GM12878 (cell line): ENCODE measurements around the gene NOL12. TPM values are rescaled to one million over a fixed set of nuclear protein-coding genes. Genes with fewer than 3 reads are reported as not detected.

ENCODE experiments used
- ATAC-seq: fragments of 200-7000 bp; cut with Tn5 transposase; 3 replicates; pipeline ENCODE4 v1.9.1; 2020; ENCODE audit warnings: mild to moderate bottlenecking, moderate library complexity
- BruUV-seq: library from RNA; stranded (reverse); fragments of 400-500 nt; replicated peaks from 2 replicates; lab custom pipeline; 2021; lab: Mats Ljungman, UMichigan
- CTCF ChIA-PET: fragments of 300-600 bp; sonication (Branson Sonifier 250); formaldehyde crosslinking; extraction: SDS; loops from one replicate; lab custom pipeline; 2021; ENCODE audit warnings: inconsistent platforms; lab: Yijun Ruan, JAX
- POLR2A ChIA-PET: fragments of 350-600 bp; formaldehyde crosslinking; extraction: SDS; loops from one replicate; lab custom pipeline; 2021; ENCODE audit warnings: inconsistent platforms; lab: Charles Lee
- RAD21 ChIA-PET: fragments of 300-600 bp; sonication (Branson Sonifier 250); formaldehyde crosslinking; loops from one replicate; lab custom pipeline; 2023; ENCODE audit warnings: antibody characterized with exemption; ENCODE audit not compliant: unreplicated experiment; lab: Charles Lee
- SMC1A ChIA-PET: fragments of 300-600 bp; sonication (Branson Sonifier 250); formaldehyde crosslinking; loops from one replicate; lab custom pipeline; 2023; ENCODE audit not compliant: unreplicated experiment, uncharacterized antibody; lab: Charles Lee
- DNase-seq: peaks from one replicate; pipeline ENCODE4 v3.0.0-alpha.2; 2011; ENCODE audit warnings: low read depth, low spot score
- FAIRE-seq: peaks from 3 replicates; lab custom pipeline; 2011; peaks lifted over from hg19 to GRCh38; lab: Jason Lieb, UNC
- H2AFZ ChIP-seq: 2 replicates; pipeline ENCODE4 v1.6.0; 2011; ENCODE audit warnings: low read depth, low read length, control low read depth; ENCODE audit not compliant: control insufficient read depth
- H3K27ac ChIP-seq: 2 replicates; pipeline ENCODE4 v1.5.1; 2011; ENCODE audit warnings: control low read depth; ENCODE audit not compliant: control insufficient read depth, insufficient read depth
- H3K27me3 ChIP-seq, 2 experiments: replicated peaks in 1 of 2; 2 replicates each; pipeline versions ENCODE4 v1.6.0 to v1.6.1; 2011; ENCODE audit warnings: low read length in 1 of 2; ENCODE audit not compliant: control insufficient read depth in 2 of 2, insufficient read depth in 2 of 2
- H3K36me3 ChIP-seq, 2 experiments: 2 replicates each; pipeline ENCODE4 v1.5.1; 2011; ENCODE audit warnings: low read length in 1 of 2; ENCODE audit not compliant: control insufficient read depth in 2 of 2, insufficient read depth in 2 of 2
- H3K4me1 ChIP-seq: 2 replicates; pipeline ENCODE4 v1.6.1; 2011; ENCODE audit warnings: mild to moderate bottlenecking, low read length, moderate library complexity, mixed read lengths; ENCODE audit not compliant: control insufficient read depth, insufficient read depth
- H3K4me2 ChIP-seq: 2 replicates; pipeline ENCODE4 v1.6.0; 2011; ENCODE audit warnings: control low read depth; ENCODE audit not compliant: control insufficient read depth, insufficient read depth
- H3K4me3 ChIP-seq: fragments of 200-600 bp; sonication (generic); 2 replicates; pipeline ENCODE4 v1.5.1; 2016
- H3K79me2 ChIP-seq: 2 replicates; pipeline ENCODE4 v1.6.0; 2011; ENCODE audit warnings: low read length; ENCODE audit not compliant: control insufficient read depth, insufficient read depth
- H3K9ac ChIP-seq: 2 replicates; pipeline ENCODE4 v1.8.0; 2011; ENCODE audit warnings: low read length, control low read depth, mixed read lengths; ENCODE audit not compliant: control insufficient read depth, insufficient read depth
- H3K9me3 ChIP-seq: replicated peaks from 3 replicates; pipeline ENCODE4 v1.5.1; 2011; ENCODE audit warnings: mild to moderate bottlenecking, low read length; ENCODE audit not compliant: control insufficient read depth, insufficient read depth
- H4K20me1 ChIP-seq: 2 replicates; pipeline ENCODE4 v1.6.0; 2011; ENCODE audit not compliant: control insufficient read depth, insufficient read depth
- ESRRA ChIP-seq: IDR thresholded peaks from 2 replicates; pipeline ENCODE4 v1.6.1; 2012; ENCODE audit warnings: mild to moderate bottlenecking, low read length, improper control_type of control experiment
- HCFC1 ChIP-seq: fragments of 150-350 bp; IDR thresholded peaks from 2 replicates; pipeline ENCODE4 v1.6.1; 2014; ENCODE audit warnings: low read length
- KDM1A ChIP-seq: fragments of 200-600 bp; sonication (generic); IDR thresholded peaks from 2 replicates; pipeline ENCODE4 v1.6.1; 2016; ENCODE audit warnings: borderline replicate concordance
- MTA3 ChIP-seq: IDR thresholded peaks from 2 replicates; pipeline ENCODE4 v1.6.1; 2012; ENCODE audit warnings: low read length, inconsistent platforms, borderline replicate concordance
- PAX8 ChIP-seq: fragments of 450-650 bp; IDR thresholded peaks from 2 replicates; pipeline ENCODE4 v1.6.1; 2017; ENCODE audit warnings: mild to moderate bottlenecking, moderate library complexity
- WGBS: methylation state at CpG from one replicate; pipeline ENCODE4 v1.1.6; 2016; ENCODE audit warnings: low lambda C conversion rate; ENCODE audit not compliant: insufficient replicate concordance, insufficient coverage; ENCODE audit errors: missing lambda C conversion rate; 5-methylcytosine and 5-hydroxymethylcytosine counted together
- in situ Hi-C: fragments of 300-500 bp; cut with MboI; formaldehyde crosslinking; loops from 9 replicates; pipeline ENCODE4 v1.14.3; 2018; ENCODE audit warnings: mixed read lengths
- intact Hi-C: fragments of 100-400 bp; cut with micrococcal nuclease; formaldehyde crosslinking; loops from one replicate; pipeline ENCODE4 v1.14.2; 2022; ENCODE audit not compliant: unreplicated experiment
- polyA plus RNA-seq, 11 experiments: library from polyadenylated mRNA; depleted of rRNA in 4 of 11; unstranded in 6 of 11; stranded (reverse) in 5 of 11; fragments of >200 nt; fragmentation: Nextera tagmentation in 4 of 11; fragmentation: Illumina TruSeq in 1 of 11; extraction: Ambion mirVana in 4 of 11; extraction: Trizol in 1 of 11; gene quantifications; 1 replicate in 1 of 11; 2 replicates in 10 of 11; pipeline versions ENCODE4 v1.2.1 to v1.2.3, GENCODE V29; 2011 to 2016; ENCODE audit warnings: inconsistent platforms in 2 of 11, missing spikeins in 2 of 11, low read depth in 1 of 11
- total RNA-seq, 4 experiments: library from RNA; depleted of rRNA in 3 of 4; stranded (reverse); fragments of >200 nt in 3 of 4; fragmentation: Illumina TruSeq in 1 of 4; extraction: Trizol in 1 of 4; gene quantifications; 2 replicates each; pipeline versions ENCODE4 v1.2.1 to v1.2.3, GENCODE V29; 2013 to 2021
- TF ChIP-seq, protein P1 (sequence below): IDR thresholded peaks from 2 replicates; pipeline ENCODE4 v1.6.1; 2011; ENCODE audit warnings: low read depth, low read length, improper control_type of control experiment, borderline replicate concordance
- TF ChIP-seq, protein P2 (sequence below): fragments of 450-650 bp; conservative IDR thresholded peaks from 2 replicates; pipeline ENCODE4 v1.6.1; 2017; ENCODE audit warnings: mild to moderate bottlenecking, moderate library complexity
- TF ChIP-seq, protein P3 (sequence below): fragments of 450-650 bp; IDR thresholded peaks from 2 replicates; pipeline ENCODE4 v1.6.1; 2017; ENCODE audit warnings: mild to moderate bottlenecking, moderate library complexity

Gene NOL12
- total and polyA plus RNA-seq, 10 of the 15 experiments (the other 5 are each of a cell fraction or from before 2014, with no cell fraction given), result 3.3 to 69.4 (median 41.1) TPM

DNA sequence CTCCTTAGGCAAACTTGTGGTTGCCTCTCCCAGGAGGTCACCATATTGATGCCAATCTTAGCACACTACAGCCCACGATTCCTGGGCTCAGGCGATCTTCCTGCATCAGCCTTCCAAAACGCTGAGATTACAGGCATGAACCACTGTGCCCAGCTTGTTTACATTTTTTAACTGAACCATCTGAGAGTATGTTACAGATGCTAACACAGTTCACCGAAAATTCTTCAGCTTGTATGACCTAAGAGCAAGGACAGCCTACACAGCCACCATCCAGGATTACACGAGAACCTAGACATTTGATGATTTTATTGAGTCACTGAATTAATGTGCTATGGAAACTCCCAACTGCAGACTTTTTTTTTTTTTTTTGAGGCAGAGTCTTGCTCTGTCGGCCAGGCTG lies 16.6 kb upstream of the NOL12 start:
- CTCF ChIA-PET, result interaction anchor here (0.6 to 19.9 kb wide), 4 partner anchors 8 to 32 kb away, joined by 3 to 396 read pairs (median 4); partner anchors contain the start of gene SH3BP1
- Histone ChIP-seq H3K9ac (no peak overlapping the region), H3K4me1 (peaks cover 14% of the 10 kb centered on the region), H3K4me3 (no peak overlapping the region), H3K36me3 (peaks cover 0 to 12% of the 10 kb centered on the region in 2 experiments; a peak in 3 of 4 replicates), H4K20me1 (no peaks in the 10 kb centered on the region), H3K4me2 (no peak overlapping the region), H3K27me3 (no peaks in the 10 kb centered on the region), H3K79me2 (peaks cover 3% of the 10 kb centered on the region), H2AFZ (no peak overlapping the region), H3K27ac (no peak overlapping the region), H3K9me3 (no peaks in the 10 kb centered on the region)
- TF ChIP-seq, protein P1, sequence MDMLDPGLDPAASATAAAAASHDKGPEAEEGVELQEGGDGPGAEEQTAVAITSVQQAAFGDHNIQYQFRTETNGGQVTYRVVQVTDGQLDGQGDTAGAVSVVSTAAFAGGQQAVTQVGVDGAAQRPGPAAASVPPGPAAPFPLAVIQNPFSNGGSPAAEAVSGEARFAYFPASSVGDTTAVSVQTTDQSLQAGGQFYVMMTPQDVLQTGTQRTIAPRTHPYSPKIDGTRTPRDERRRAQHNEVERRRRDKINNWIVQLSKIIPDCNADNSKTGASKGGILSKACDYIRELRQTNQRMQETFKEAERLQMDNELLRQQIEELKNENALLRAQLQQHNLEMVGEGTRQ, result no peak
- no peak for TF ChIP-seq HCFC1
- TF ChIP-seq, protein P2, sequence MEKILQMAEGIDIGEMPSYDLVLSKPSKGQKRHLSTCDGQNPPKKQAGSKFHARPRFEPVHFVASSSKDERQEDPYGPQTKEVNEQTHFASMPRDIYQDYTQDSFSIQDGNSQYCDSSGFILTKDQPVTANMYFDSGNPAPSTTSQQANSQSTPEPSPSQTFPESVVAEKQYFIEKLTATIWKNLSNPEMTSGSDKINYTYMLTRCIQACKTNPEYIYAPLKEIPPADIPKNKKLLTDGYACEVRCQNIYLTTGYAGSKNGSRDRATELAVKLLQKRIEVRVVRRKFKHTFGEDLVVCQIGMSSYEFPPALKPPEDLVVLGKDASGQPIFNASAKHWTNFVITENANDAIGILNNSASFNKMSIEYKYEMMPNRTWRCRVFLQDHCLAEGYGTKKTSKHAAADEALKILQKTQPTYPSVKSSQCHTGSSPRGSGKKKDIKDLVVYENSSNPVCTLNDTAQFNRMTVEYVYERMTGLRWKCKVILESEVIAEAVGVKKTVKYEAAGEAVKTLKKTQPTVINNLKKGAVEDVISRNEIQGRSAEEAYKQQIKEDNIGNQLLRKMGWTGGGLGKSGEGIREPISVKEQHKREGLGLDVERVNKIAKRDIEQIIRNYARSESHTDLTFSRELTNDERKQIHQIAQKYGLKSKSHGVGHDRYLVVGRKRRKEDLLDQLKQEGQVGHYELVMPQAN, result no peak
- TF ChIP-seq KDM1A, result no peak
- no peak for TF ChIP-seq ESRRA
- TF ChIP-seq PAX8, result no peak
- no peak for TF ChIP-seq MTA3
- TF ChIP-seq, protein P3, sequence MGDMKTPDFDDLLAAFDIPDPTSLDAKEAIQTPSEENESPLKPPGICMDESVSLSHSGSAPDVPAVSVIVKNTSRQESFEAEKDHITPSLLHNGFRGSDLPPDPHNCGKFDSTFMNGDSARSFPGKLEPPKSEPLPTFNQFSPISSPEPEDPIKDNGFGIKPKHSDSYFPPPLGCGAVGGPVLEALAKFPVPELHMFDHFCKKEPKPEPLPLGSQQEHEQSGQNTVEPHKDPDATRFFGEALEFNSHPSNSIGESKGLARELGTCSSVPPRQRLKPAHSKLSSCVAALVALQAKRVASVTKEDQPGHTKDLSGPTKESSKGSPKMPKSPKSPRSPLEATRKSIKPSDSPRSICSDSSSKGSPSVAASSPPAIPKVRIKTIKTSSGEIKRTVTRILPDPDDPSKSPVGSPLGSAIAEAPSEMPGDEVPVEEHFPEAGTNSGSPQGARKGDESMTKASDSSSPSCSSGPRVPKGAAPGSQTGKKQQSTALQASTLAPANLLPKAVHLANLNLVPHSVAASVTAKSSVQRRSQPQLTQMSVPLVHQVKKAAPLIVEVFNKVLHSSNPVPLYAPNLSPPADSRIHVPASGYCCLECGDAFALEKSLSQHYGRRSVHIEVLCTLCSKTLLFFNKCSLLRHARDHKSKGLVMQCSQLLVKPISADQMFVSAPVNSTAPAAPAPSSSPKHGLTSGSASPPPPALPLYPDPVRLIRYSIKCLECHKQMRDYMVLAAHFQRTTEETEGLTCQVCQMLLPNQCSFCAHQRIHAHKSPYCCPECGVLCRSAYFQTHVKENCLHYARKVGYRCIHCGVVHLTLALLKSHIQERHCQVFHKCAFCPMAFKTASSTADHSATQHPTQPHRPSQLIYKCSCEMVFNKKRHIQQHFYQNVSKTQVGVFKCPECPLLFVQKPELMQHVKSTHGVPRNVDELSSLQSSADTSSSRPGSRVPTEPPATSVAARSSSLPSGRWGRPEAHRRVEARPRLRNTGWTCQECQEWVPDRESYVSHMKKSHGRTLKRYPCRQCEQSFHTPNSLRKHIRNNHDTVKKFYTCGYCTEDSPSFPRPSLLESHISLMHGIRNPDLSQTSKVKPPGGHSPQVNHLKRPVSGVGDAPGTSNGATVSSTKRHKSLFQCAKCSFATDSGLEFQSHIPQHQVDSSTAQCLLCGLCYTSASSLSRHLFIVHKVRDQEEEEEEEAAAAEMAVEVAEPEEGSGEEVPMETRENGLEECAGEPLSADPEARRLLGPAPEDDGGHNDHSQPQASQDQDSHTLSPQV, result no peak
- ATAC-seq (no peak), DNase-seq (no peak), FAIRE-seq (no peak)
- in situ Hi-C loops, result no loop called here
- WGBS, result 67% methylated on average over 5 of the region's 6 CpGs
- POLR2A ChIA-PET, result interaction anchor here (0.6 to 1.3 kb wide), 2 partner anchors 8 to 408 kb away, joined by 3 read pairs; no protein-coding TSS in a partner anchor
- intact Hi-C loops, result no loop called here
- RAD21 ChIA-PET, result interaction anchor here (0.7 to 1.3 kb wide), 2 partner anchors 11 kb away, joined by 3 read pairs; partner anchors contain the start of gene PDXP
- SMC1A ChIA-PET, result interaction anchor here (3.8 kb wide), 1 partner anchor 9 kb away, joined by 34 read pairs; the partner anchor contains the start of gene PDXP
- BruUV-seq, result no TSS peak
